ENCODE results near the gene NPTN. TPM values are rescaled to one million over a fixed set of nuclear protein-coding genes. Genes with fewer than 3 reads are reported as not detected.

Gene NPTN
- total RNA-seq, 1 experiment from 2014 or later = 83.3 TPM

DNA sequence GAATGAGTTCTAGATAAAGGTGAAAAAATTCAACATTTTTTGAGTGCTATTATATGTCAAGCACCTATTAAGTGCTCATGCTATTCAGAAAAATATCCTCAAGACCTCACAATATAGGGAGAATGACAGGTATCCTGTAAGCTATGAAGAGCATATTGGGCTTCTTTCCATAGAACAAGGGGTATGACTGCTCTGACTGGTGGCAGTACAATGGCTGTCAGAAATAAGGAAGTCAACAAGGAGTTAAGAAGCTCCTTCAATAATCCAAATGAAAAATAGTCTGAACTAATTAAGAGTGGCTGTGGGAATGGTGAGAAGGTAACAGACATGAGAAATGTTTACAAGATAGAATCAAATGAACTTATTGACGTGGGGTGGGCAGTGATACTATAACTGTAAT, 24.7 kb downstream of the NPTN start:
- no peak for DNase-seq (ENCODE audit: low read depth, low spot score)
- in situ Hi-C loops (cut with HindIII; ENCODE audit: low pct_unique_long_range_greater_than_20kb, low sequenced_read_pairs) = no loop called here

DNA sequence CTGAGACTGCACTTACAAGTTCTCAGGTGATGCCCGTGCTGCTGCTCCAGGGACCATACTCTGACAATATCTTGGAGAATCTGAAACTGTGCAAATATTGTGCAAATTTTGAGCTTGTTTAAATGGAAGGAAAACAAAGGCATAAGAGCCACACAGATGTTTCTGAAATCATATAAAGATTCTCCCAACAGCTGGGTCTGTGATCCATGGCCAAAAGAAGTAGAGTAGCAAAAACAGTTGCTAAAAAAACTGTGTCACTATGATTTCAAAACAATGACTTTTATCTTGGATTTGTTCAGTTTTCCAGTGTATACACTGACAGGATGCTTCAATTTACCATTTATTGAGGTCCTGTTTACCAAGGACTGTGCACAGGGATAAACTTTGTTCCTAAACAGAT, 25.3 kb downstream of the NPTN start:
- no peak for DNase-seq (ENCODE audit: low read depth, low spot score)
- in situ Hi-C loops (cut with HindIII; ENCODE audit: low pct_unique_long_range_greater_than_20kb, low sequenced_read_pairs) = no loop called here

DNA sequence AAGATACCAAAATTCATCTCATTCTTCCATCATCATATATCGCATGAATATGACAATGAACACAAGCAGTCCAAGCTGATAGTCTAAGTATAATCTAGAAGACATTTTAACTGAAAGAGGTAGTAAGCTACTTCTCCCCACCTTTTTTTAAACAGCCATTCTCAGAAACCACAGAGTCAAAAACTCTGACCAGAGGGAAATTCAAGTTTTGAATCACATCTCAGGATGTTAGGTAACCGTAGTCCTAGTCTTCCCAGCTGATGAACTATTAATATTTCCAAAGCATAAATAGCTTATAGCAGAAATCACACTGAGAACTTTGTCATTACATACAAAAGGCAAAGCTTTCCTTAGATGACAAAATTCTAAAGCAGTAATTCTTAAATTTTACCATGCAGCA, 25.8 kb downstream of the NPTN start:
- in situ Hi-C loops (cut with HindIII; ENCODE audit: low pct_unique_long_range_greater_than_20kb, low sequenced_read_pairs) = no loop called here
- no peak for DNase-seq (ENCODE audit: low read depth, low spot score)

DNA sequence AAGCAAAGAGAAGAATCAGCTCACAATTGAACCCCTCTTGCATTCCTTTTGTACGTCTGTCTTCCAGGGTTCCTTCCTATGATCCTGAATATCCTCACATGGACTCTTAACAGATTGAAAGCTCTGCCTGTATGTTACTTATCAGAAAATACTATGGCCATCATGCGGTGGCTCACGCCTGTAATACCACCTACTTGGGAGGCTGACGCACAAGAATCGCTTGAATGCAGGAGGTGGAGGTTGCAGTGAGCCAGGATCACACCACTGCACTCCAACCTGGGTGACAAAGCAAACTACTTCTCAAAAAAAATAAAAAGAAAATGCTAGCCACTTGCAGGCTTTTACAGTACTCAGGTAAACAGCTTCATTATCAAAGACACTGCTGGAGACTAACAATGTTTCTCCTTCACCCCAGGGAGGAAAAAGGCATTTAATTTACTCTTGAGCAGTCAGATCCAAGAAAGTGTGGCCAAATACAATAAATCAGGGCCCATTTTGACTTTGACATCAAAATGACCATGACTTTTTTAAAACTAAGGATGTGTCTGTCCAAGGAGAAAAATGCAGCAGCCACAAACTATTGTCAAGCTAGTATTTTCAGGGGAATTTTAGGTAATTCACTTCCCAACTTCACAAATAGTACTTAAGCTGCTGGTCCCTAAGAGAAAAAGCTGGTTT, 27.3 kb downstream of the NPTN start:
- DNase-seq (ENCODE audit: low read depth, low spot score) = no peak
- in situ Hi-C loops (cut with HindIII; ENCODE audit: low pct_unique_long_range_greater_than_20kb, low sequenced_read_pairs) = no loop called here

DNA sequence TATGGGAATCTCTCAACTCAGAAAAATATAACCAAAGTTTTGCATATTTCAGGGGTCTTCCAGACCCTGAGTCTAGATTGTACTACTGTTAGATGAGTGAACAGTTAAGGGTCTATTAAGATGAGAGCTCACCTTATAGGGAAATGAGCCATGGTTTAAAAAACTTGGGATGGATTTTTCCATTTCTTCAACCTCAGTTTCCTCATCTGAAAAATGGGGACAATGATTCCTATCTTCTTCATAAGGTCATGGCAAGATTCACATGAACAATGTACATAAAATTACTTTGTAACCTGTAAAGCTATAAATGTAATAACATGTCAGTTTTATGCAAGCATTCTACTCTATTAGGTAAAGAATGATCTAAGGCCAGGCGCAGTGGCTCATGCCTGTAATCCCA, 28.7 kb downstream of the NPTN start:
- in situ Hi-C loops (cut with HindIII; ENCODE audit: low pct_unique_long_range_greater_than_20kb, low sequenced_read_pairs) = no loop called here
- no peak for DNase-seq (ENCODE audit: low read depth, low spot score)

DNA sequence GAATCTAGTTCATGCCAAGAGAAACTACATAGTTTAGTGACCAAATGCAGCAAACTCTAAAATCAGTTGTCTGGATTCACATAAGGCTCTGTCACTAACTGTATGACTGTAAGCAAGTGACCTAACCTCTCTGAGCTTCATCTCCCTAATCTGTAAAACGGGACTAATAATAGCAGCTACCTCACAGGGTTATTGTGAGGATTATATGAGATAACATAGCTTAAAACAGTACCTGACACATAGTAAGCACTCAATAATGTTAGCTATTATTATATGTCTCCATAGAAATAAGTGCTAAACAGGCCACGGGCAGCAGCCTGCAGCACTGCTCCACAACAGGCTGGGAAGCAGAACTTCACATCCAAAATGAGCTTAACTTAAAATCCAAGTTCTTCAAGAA, 30.2 kb downstream of the NPTN start:
- in situ Hi-C loops (cut with HindIII; ENCODE audit: low pct_unique_long_range_greater_than_20kb, low sequenced_read_pairs) = no loop called here

DNA sequence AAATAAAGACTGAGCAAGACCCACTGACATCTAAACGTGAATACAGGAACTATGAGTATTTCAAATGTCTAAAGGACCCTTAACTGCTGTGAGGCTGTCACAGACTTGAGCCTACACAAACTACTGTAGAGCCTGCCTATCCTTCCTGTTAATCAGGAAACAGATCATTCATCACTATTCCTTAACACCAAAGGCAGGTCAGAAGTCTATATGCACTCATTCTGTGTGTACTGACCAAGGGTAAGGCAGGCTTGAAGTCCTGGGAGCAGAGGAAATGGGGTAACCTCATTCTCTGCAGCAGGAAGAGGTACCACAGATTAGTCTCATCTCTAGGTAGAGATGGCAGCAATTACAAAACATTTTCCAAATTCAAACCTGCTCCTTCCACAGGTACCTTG, 30.7 kb downstream of the NPTN start:
- in situ Hi-C loops (cut with HindIII; ENCODE audit: low pct_unique_long_range_greater_than_20kb, low sequenced_read_pairs) = no loop called here
- no peak for DNase-seq (ENCODE audit: low read depth, low spot score)

More for the DNA sequence above, 30.2 kb downstream of the NPTN start:
- no peak for DNase-seq (ENCODE audit: low read depth, low spot score)

DNA sequence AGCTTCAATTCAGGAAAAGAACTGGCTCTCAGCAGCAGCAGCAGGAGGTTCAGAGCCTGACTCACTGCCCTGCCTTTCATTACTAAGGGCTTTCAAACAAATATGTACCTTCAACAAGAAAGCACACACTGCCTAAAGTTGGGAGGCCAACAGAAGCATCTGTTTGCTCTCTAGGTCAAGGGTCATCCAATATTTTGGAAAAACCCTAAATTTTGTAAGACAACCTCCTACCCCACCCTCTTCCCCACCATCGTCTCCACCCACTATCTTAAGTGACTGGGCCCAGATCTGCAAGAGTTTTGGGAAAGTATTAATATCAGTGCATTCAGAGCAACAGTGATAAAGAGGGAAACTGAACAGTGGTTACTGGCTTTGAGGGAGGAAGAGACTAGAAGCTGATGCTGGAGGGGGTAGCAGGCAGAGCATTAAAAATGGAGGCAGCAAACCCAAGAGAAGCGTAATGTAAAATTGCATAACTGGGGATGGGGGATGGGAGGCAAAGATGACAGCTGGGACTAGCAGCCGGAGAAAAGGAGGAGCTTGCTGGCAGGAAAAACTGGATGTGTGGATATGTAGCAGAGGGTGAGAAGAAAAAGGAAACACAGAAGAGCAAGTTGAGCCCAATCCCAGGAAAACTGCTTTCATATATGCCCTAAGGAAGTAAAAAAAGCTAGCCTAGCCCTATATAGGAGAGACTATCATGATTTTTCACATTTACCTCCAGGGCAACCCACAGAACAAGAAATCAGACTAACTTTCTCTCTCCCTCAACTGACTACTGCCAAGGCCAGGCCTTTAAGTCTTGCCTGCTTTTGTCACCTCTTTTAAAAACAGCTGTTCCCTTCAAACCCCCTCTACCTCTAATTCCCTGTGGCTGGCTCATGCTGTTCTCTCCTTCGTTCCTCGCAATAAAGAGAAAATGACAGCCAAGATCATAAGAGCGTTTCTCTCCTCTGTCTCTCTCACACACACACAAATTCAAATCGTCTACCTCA, 31.4 kb downstream of the NPTN start:
- no peak for DNase-seq (ENCODE audit: low read depth, low spot score)
- in situ Hi-C loops (cut with HindIII; ENCODE audit: low pct_unique_long_range_greater_than_20kb, low sequenced_read_pairs) = no loop called here

DNA sequence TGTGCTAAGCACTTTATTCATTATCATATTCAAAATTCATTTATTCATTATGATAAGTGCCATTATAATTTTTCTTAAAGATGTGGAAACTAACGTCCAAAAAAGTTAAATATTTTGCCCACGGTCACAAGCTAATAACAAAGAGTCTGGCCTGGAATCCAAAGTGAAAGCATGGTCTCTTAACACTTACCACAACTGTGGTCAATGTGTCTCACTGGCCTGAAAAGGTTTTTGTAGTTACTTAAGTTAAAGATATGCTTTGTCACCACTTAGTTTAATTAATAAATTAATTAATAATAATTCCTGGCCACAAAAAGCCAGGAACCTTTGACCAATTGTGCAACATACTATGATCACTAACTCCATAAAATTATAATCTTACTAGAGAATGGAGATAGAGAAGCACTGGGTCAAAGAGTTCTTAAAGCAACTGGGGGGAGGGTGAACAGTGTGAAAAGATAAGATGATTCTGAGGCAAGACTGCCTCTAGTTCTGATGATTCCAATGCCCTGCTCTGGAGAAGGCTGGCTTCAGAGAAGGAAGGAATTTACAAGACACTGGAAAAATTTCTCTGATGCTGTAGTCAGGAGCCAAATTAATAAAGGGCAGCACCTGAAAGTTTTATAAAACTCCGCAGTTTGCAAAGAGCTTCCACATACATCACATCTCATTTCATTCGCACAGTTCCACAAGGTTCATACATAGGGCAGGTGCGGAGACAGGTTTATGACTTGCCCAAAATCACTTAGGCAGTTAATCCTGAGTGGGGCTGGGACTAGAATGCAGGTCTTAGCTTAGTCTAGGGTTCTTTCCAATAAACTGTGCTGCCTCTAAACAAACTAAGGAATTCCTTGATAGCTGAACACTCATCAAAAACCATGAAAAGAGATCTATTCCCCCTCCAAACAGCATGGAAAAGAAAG, 32.5 kb downstream of the NPTN start:
- no peak for DNase-seq (ENCODE audit: low read depth, low spot score)
- in situ Hi-C loops (cut with HindIII; ENCODE audit: low pct_unique_long_range_greater_than_20kb, low sequenced_read_pairs) = no loop called here

DNA sequence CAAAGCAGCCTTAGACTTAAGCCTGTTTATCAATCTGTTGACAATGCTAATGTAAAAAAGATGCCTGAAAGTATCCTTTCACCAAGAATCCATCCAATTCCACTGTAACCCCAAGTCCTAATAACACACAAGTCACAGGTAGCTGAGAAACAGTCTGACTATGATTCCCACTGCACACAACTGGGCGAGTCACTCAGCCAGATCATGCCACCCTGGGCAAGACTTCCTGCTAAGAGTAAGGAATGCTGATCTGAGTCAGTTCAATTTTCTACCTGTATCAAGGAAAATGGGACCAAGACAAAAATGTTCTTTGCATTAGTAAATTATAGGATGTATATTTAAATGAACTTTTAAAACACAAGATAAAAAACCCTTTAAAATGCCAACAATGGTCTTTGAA, 33.3 kb downstream of the NPTN start:
- DNase-seq (ENCODE audit: low read depth, low spot score) = no peak
- in situ Hi-C loops (cut with HindIII; ENCODE audit: low pct_unique_long_range_greater_than_20kb, low sequenced_read_pairs) = no loop called here

DNA sequence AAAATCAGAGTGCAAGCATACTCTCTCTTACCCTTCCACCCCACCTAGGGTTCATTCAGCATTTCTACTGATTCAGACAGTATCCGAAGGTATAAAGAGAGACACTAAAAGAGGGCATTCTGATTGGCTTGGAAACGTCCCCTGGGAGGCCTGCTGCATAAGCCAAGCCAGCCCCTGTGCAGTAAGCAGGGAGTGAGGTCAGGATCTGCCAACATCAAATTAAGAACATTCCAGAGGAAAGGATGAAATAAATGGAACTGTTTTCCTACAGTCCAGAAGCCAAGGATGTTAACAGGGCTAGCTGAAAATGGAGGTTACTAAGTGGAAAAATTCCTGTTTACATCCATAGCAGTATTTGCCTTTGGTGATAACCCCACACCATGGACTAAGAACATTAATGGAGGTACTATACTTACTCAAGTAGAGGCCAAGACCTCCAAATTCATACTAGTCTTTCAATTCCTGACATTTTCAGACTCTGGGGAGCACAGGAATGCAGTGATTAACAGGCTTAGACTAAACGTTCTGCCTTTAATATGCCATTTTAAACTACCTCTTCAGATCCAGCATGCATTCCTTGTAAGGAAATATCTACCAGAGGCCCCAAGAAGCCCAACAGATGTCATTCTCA, 34.5 kb downstream of the NPTN start:
- DNase-seq (ENCODE audit: low read depth, low spot score) = no peak
- in situ Hi-C loops (cut with HindIII; ENCODE audit: low pct_unique_long_range_greater_than_20kb, low sequenced_read_pairs) = no loop called here

DNA sequence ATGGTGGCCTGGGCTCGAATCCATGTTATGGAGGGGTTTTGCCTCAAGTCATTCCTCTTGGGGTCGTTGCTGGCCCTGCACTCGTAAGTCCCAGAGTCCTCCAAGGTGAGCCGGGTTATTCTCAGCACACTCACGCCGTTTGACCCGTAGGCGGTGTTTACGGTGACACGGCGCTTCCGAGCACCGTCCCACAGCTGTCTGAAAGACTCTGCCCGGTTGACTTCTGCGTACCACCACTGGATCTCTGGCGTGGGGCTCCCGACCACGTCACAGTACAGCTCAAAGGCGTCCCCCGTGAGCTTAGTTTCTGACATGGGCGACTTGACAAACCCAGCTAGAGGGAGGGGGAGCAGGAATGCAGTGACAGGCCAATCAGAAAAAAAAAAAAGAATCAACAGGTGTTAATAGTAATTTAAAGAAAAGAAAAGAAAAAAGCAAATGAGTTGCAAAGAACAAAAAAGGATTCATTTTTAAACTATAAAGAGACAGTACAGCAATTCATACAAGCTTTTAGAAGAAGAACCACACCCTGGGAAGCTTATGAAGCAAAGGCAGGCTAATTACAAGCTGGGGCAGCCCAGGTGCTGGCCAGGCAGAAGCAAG, 36.1 kb downstream of the NPTN start:
- DNase-seq (ENCODE audit: low read depth, low spot score) = no peak
- in situ Hi-C loops (cut with HindIII; ENCODE audit: low pct_unique_long_range_greater_than_20kb, low sequenced_read_pairs) = no loop called here

DNA sequence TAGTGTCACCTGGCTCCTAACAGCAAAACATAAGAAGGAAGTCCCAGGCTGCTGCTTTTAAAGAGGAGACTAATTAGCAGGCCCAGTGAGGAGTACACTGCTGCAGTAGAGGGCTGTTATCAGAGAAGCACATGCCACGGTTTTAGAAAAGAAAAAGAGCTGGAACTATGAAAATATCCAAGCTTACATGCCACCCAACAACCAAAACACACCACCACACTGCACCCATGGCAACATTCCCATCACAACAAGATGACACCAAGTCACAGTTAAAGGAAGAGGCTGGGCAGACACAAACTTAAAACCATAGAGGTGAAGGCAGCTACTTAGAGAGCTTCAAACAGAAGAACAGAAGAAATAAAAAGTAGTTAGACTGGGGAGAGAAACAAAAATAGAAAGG, 37.0 kb downstream of the NPTN start:
- in situ Hi-C loops (cut with HindIII; ENCODE audit: low pct_unique_long_range_greater_than_20kb, low sequenced_read_pairs) = no loop called here
- no peak for DNase-seq (ENCODE audit: low read depth, low spot score)

DNA sequence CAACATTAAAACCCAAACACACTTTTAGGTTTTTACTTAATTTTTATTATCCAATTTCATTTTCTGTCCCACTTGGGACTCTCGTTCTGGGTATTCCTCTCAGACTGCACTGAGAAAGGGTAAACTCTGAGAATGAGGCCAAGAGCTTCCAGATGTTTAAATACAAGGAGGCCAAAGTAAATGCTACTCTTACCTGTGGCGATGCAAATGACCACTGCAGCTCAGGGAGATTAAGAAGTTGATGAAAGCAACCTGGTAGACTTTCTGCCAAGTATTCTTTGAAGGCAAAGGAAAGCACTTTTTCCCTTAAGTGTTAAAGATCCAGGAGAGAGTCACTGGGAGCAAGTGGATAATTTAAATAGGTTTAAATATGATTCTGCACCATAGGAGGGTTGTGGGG, 39.1 kb downstream of the NPTN start:
- no peak for DNase-seq (ENCODE audit: low read depth, low spot score)
- in situ Hi-C loops (cut with HindIII; ENCODE audit: low pct_unique_long_range_greater_than_20kb, low sequenced_read_pairs) = no loop called here

DNA sequence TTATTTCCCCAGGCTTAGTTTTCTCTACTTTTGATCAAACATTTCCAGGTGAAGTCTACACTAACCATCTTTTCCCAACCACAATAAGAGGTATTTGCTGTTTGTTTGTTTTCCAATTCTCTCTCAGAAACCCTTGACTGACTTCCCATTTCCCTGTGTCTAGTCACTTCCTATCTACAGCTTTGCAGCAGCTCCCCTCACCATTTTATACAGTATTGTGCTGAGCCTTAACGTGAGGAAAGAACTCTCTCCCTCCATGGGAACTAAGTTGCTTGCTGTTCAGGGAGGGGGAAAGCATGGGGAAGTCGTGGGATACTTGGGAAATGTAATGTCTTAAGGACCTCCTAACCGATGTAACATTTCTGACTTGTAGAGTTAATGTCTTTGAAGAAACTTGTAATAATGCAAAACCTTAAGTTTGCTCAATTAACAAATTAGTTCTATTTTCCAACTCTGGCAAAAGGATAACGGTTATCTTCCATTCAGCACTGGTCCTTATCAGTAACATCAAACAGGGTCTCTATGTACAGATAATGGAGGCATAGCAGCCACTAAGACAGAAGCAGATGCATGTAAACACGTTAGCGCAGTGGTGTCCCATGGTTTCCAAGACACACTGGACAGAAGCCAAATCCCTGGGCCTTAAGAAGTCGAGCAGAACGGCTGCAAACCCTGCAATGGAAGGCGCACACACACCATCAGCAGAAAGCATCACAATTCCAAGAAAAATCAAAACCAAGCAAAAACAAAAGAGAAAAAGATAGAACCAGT, 39.7 kb downstream of the NPTN start:
- DNase-seq (ENCODE audit: low read depth, low spot score) = no peak
- in situ Hi-C loops (cut with HindIII; ENCODE audit: low pct_unique_long_range_greater_than_20kb, low sequenced_read_pairs) = no loop called here

DNA sequence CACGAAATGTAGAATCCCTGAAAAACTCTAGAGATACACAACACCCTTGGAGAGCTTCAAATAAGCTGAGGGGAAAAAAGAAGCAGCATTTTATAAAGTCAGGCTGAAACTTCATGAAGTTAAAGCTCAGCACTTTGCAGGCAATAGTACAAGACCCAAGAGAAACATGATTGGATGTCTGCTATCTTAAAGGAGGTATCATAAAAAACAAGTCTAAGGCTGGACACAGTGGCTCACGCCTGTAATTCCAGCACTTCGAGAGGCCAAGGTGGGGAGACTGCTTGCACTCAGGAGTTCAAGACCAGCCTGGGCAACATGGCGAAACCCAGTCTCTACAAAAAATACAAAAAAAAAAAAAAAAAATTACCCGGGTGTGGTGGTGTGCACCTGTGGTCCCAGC, 42.9 kb downstream of the NPTN start:
- in situ Hi-C loops (cut with HindIII; ENCODE audit: low pct_unique_long_range_greater_than_20kb, low sequenced_read_pairs) = no loop called here

DNA sequence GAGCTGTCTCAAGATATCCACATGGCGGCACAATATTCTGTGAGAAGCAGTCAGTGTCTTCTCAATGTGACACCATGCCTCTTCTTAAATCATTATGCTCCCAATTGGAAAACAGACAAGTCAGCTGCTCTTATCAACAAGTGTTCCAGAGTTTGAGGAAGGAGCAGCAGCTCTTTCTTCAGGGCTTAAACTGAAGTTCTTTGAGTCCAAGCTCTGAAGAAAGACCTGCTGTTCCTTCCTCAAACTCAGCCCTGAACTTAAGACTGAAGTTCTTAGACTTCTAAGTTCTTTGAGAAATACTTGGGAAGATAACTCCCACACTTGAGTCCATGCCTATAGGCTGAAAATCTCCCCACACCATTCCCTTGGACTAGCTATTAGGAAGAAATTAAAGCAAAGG, 43.4 kb downstream of the NPTN start:
- DNase-seq (ENCODE audit: low read depth, low spot score) = no peak
- in situ Hi-C loops (cut with HindIII; ENCODE audit: low pct_unique_long_range_greater_than_20kb, low sequenced_read_pairs) = no loop called here

More for the DNA sequence above, 42.9 kb downstream of the NPTN start:
- no peak for DNase-seq (ENCODE audit: low read depth, low spot score)
